Lower lobe of right lung (tissue), 2 donors: ENCODE results near the gene HEXD. TPM values are rescaled to one million over a fixed set of nuclear protein-coding genes. Genes with fewer than 3 reads are reported as not detected.

Experiments
- ATAC-seq, 2 donors: fragments of 200-7000 bp; cut with Tn5 transposase; one replicate each; pipeline ENCODE4 v1.9.1; 2020 to 2022; ENCODE audit warnings: mild to moderate bottlenecking in 2 of 2, moderate library complexity in 2 of 2
- DNase-seq: peaks from one replicate; pipeline ENCODE4 v3.0.0-alpha.2; 2020
- H3K27ac ChIP-seq: fragments of 200-600 bp; one replicate; pipeline ENCODE4 v1.8.0; 2022
- H3K27me3 ChIP-seq: fragments of 200-600 bp; one replicate; pipeline ENCODE4 v1.8.0; 2022; ENCODE audit warnings: low read depth
- H3K36me3 ChIP-seq: fragments of 200-600 bp; one replicate; pipeline ENCODE4 v1.8.0; 2022; ENCODE audit warnings: mild to moderate bottlenecking
- H3K4me1 ChIP-seq: fragments of 200-600 bp; one replicate; pipeline ENCODE4 v1.8.0; 2022
- H3K4me3 ChIP-seq: fragments of 200-600 bp; one replicate; pipeline ENCODE4 v1.8.0; 2022; ENCODE audit warnings: mild to moderate bottlenecking
- H3K9me3 ChIP-seq: fragments of 200-600 bp; one replicate; pipeline ENCODE4 v1.8.0; 2022
- intact Hi-C: fragments of 100-400 bp; cut with DNase I; formaldehyde crosslinking; loops from one replicate; pipeline ENCODE4 v1.11.0; 2022
- long read RNA-seq: library from polyadenylated mRNA; unstranded; transcript quantifications from one replicate; pipeline ENCODE4 v2.0.0, GENCODE V29; 2021
- total RNA-seq: library from RNA; stranded (reverse); fragmentation: NEBNext Ultra II Directional; extraction: Animal tissue kit (Norgen Biotek cat#: 25700); gene quantifications from one replicate; pipeline ENCODE4 v1.2.1, GENCODE V29; 2021
- TF ChIP-seq, protein P1 (sequence below): fragments of 200-600 bp; IDR thresholded peaks from one replicate; pipeline ENCODE4 v1.8.0; 2022; ENCODE audit warnings: antibody characterized with exemption, mild to moderate bottlenecking
- donor health status: DM: no; HTN: yes; CAD: no; lungs with severe emphysema.

The HEXD gene
- total RNA-seq: 60.2 TPM
- long read RNA-seq, transcript HEXDC-201 (13 exons, 1,853 nt): major isoform, 15 of 81 reads
- long read RNA-seq, partial matches to known transcripts: 29 of 81 reads
- long read RNA-seq, other reads (novel, unspliced or antisense): 33 of 81 reads

- intact Hi-C loops: no loop called here
- Histone ChIP-seq H3K4me3 (peak within 1 kb of the TSS; percentile 98), H3K9me3 (no peaks in the 10 kb centered on the region), H3K27ac (peak within 1 kb of the TSS; percentile 89), H3K27me3 (no peaks in the 10 kb centered on the region), H3K36me3 (no peaks in the 10 kb centered on the region), H3K4me1 (peaks cover 26% of the 10 kb centered on the region)
- TF ChIP-seq, protein P1, sequence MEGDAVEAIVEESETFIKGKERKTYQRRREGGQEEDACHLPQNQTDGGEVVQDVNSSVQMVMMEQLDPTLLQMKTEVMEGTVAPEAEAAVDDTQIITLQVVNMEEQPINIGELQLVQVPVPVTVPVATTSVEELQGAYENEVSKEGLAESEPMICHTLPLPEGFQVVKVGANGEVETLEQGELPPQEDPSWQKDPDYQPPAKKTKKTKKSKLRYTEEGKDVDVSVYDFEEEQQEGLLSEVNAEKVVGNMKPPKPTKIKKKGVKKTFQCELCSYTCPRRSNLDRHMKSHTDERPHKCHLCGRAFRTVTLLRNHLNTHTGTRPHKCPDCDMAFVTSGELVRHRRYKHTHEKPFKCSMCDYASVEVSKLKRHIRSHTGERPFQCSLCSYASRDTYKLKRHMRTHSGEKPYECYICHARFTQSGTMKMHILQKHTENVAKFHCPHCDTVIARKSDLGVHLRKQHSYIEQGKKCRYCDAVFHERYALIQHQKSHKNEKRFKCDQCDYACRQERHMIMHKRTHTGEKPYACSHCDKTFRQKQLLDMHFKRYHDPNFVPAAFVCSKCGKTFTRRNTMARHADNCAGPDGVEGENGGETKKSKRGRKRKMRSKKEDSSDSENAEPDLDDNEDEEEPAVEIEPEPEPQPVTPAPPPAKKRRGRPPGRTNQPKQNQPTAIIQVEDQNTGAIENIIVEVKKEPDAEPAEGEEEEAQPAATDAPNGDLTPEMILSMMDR: no peak
- ATAC-seq (peak; percentile 97), DNase-seq (peak; percentile 89)
Observed at GRCh38 chr17:82418001-82418986, at the start of gene HEXD, which contains the start of gene OGFOD3. TSS of gene HEXD (plus strand) at chr17:82418347. CDS start at chr17:82419800, 1,453 bp downstream. TSS of gene OGFOD3 (minus strand) at chr17:82418586. CDS start at chr17:82418485, 101 bp downstream.

DNA sequence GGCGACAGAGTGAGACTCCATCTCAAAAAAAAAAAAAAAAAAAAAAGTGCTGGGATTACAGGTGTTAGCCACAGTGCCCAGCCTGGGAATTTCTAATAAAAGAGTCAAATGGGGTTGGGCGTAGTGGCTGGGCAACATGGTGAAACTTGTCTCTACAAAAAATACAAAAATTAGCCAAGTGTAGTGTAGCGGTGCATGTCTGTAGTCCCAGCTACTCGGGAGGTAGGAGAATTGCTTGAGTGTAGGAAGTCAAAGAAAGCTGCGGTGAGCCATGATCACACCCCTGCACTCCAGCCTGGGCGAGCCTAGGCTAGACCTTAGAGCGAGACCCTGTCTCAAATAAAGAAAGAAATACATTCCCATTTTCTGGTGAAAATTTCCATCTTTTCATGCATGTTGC, 48.9 kb upstream of the HEXD start:
- TF ChIP-seq, protein P1: no peak
- no peak overlapping the region for H3K27ac ChIP-seq

DNA sequence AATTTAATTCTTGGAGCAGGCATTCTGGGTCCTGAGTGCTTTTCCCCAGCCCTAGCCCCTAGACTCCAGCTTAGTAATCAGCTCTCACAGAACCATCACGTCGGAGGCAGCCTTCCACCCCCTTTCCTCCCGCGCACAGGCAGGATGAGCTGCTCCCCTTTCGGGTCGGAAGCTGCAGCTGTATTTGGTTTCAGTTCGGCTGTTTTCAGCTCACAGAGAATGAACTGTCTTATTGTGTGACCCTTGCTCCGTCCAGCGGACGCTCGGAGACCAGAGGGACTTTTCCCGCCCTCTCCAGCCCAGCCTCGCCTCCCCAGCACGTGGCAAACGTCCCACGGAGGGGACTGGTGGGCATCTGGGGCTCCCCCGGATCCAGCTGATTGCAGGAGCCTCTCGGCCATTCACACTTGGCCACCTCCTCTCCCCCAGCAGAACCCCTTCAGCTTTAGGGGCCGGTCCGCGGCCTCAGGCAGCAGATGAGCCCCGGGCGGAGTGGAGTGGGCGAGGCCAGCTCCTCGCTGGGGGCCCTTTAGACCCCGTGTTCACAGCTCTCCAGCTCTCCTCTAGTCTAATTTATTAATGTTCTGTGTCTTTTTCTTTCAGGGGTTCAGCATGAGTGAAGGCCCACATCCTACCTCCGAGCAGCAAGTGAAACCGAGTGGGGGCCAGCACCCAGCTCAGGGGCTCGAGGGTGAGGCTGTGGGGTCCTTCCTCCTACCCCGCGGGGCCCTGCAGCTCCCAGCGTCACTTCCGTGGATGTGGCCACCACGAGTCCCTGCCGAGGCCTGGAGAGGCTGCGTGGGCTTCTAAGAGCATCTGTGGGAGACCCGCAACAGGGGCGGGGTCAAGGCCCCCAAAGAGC, 47.4 kb upstream of the HEXD start:
- intact Hi-C loops: no loop called here
- peaks cover 28% of the 10 kb centered on the region for H3K4me1 ChIP-seq
- peaks cover 66% of the 10 kb centered on the region for H3K27me3 ChIP-seq
- peak; percentile 34 for DNase-seq
- H3K27ac ChIP-seq: no peak overlapping the region
- no peak for ATAC-seq
- H3K4me3 ChIP-seq: peak overlapping the region; percentile 43
- TF ChIP-seq, protein P1: no peak
- no peaks in the 10 kb centered on the region for H3K9me3 ChIP-seq
- no peaks in the 10 kb centered on the region for H3K36me3 ChIP-seq

More for the DNA sequence above, 48.9 kb upstream of the HEXD start:
- intact Hi-C loops: no loop called here
- Histone ChIP-seq H3K27me3 (peaks cover 51% of the 10 kb centered on the region), H3K4me3 (no peak overlapping the region), H3K4me1 (peaks cover 28% of the 10 kb centered on the region), H3K9me3 (no peaks in the 10 kb centered on the region), H3K36me3 (no peaks in the 10 kb centered on the region)
- ATAC-seq: no peak
- DNase-seq: no peak

GRCh38 chr17:82371333-82372248, 46.6 kb upstream of the HEXD start, which contains the start of gene UTS2R:
TSS of gene UTS2R (plus strand) at chr17:82371765. CDS start at chr17:82374325, 2,560 bp downstream.
- peak; percentile 41 for DNase-seq
- no peak within 1 kb of the TSS for H3K27ac ChIP-seq
- peak in 1 of 2 donors; percentile 27 for ATAC-seq

More at GRCh38 chr17:82371333-82372248, 46.6 kb upstream of the HEXD start, which contains the start of gene UTS2R:
- intact Hi-C loops: no loop called here
- Histone ChIP-seq H3K9me3 (no peaks in the 10 kb centered on the region), H3K27me3 (peaks cover 74% of the 10 kb centered on the region), H3K4me3 (peak within 1 kb of the TSS; percentile 43), H3K36me3 (no peaks in the 10 kb centered on the region), H3K4me1 (peaks cover 28% of the 10 kb centered on the region)
- TF ChIP-seq, protein P1: no peak
